NCI-H748 treated with DMSO at 0.1 percent for 48 hours (cell line): Measurements from ENCODE around the gene ALDOA.
"Not testable (repeated sequence)": the region's sequence is repeated elsewhere in the genome, so short reads cannot be mapped to it uniquely, and the experiment has no call there.

Source experiments
- DNase-seq: peaks from one replicate; lab custom pipeline; 2025; lab: John Stamatoyannopoulos, UW

The ALDOA gene

DNA sequence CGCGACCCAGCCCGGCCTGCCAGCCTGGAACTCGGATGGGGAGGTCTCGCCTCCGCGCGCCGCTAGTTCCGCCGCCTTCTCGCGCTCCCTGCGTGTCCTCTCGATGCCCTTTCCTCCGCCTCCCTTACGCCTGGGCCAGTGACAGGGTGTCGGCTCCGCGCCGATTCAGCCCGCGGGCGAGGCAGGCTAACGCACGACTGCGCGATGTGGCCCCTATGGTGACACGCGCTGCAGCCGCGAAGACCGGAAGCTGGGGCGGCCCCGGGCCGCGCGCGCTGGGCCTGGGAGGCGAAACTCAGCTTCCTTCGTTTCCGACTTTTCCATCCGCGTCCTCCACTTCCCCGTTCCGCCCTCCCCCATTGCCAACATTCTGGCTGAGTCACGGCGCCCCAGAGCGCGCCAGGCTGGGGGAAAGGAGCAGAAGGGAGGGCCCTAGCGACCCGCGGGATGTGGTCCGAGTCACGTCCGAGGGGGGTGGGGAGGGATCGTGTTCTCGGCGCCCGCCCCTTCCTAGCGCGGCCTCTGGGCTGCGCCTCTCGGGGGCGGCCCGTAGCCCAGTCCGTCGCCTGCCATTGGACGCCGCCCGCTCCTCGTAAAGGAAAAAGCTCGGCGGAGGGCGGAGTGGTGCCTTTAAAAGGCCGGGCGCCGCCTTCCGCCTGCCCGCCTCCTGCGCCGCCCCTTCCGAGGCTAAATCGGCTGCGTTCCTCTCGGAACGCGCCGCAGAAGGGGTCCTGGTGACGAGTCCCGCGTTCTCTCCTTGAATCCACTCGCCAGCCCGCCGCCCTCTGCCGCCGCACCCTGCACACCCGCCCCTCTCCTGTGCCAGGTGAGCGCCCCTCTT, at the start of gene ALDOA:
TSS of gene ALDOA (plus strand) at position 659 of the 841 bp plus-strand sequence. CDS start 1,138 bp downstream, outside the sequence.
- peak; percentile 85 for DNase-seq

DNA sequence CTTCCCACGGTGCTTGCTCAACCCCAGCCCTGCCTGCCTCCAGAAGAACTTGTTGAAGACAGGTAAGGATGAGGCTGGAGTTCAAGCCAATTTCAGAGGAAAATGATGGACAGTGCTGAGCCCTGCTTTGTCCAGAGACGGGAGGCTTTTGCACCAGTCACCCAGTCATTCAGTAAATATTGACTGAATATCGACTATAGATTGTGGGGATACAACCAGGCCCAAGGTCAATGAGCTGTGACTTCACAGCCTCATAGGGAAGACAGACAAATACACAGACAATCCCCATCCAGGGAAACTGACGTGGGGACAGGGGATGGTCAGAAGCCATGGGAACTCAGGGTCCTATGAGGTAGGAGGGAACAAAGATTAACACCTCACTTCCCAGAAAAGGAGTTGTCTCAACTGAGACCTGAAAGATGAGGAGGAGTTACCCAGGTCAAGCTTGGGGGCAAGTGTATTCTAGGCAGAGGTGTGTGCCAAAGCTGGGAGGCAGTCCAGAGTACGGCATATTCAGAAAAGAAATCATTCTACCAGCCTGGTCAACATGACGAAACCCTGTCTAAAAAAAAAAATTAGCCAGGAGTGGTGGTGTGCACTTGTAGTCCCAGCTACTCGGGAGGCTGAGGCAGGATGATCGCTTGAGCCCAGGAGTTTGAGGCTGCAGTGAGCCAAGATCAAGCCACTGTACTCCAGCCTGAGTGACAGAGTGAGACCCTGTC, 48.8 kb upstream of the ALDOA start:
- no peak for DNase-seq

DNA sequence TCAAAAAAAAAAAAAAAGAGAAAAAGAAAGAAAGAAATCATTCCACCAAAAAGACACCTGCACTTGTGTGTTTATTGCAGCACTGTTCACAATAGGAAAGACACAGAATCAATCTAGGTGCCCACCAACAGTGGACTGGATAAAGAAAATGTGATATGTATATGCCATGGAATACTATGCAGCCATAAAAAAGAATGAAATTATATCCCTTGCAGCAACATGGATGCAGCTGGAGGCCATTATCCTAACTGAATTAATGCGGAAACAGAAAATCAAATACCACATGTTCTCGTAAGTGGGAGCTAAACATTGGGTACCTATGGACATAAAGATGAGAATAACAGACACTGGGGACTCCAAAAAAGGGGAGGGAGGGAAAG, 48.3 kb upstream of the ALDOA start:
- DNase-seq: no peak

DNA sequence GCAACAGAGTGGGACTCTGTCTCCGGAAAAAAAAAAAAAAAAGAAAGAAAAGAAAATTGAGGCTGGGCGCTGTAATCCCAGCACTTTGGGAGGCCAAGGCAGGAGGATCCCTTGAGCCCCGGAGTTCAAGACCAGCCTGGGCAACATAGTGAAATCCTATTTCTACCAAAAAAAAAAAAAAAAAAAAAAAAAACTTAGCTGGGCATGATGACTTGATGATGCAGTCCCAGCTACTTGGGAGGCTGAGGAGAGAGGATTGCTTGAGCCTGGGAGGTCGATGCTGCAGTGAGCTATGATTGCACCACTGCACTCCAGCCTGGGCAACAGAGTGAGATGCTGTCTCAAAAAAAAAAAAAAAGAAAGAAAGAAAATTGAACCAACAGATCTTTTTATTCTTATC, 47.6 kb upstream of the ALDOA start:
- DNase-seq: not testable (repeated sequence)

DNA sequence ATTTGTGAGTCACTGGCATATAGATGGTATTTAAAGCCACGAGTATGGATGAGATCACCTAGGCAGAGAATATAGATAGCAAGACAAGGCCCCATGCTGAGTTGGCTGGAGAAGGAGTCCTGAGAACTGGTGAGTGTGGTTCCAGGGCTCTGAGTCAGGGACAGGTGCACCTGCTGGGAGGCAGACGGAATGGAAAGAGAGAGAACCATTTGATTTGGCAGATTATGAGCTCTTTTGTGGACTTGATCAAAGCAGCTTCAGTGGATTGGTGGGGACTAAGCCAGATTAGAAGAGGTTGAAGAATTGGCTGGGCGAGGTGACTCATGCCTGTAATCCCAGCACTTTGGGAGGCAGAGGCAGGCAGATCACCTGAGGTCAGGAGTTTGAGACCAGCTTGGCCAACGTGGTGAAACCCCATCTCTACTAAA, 46.8 kb upstream of the ALDOA start:
- DNase-seq: no peak

DNA sequence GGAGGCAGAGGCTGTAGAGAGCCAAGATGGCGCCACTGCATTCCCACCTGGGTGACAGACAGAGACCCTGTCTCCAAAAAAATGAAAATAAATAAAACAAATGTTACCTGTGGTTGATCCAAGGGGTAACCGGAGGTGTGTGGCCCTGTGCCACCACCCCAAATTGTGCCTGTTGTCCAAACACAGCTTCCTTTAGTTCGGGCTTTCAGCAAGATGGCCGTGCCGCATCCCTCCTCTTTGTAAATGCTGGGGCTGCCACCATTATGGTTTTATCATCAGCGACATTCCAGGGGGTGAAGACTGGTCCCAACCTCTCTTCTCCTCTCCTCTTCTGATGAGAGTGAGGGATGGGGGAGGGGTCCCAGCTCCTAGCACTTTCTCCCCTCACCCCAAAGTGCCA, 42.7 kb upstream of the ALDOA start, which contains the start of gene C16orf92:
TSS of gene C16orf92 (plus strand) at position 312 of the 400 bp plus-strand sequence. CDS start 143 bp downstream, outside the sequence.
- no peak for DNase-seq

DNA sequence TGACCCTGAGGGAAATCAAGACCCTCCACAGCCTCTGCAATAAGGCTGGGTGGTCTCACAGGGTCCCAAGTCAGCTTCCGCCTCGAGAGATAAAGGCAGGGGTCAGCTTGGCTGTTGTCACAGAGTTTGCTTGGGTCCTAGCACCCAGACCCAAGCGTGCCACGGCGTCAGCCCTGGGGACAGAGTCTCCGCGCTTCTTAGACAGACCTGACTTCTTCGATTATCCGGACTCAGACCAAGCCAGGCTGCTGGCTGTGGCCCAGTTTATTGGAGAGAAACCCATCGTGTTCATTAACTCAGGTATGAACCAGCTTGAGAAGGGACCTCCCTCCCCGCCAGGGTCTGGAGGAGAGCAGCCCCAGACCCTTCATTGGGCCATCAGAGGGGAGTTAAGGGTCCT, 42.0 kb upstream of the ALDOA start:
- DNase-seq: no peak

DNA sequence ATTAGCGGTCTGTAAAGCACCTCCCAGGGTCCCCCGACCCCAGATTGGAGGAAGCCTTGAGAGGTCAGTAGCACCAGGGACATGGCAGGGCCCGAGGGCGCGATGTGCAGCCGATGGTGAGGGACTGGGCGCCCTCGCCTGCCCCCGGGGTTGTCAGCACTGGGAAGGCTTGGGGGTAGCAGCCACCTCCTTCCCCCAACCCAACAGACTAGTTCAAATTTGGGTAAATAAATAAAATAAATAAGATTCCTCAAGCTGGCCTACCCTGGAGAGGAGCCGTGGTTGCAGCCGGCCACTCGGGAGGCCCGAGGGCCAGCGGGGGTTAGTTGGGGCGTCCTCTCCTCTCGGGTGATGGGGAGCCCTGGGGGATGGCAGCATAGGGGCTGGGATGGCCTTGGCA, 41.1 kb upstream of the ALDOA start:
- DNase-seq: no peak

DNA sequence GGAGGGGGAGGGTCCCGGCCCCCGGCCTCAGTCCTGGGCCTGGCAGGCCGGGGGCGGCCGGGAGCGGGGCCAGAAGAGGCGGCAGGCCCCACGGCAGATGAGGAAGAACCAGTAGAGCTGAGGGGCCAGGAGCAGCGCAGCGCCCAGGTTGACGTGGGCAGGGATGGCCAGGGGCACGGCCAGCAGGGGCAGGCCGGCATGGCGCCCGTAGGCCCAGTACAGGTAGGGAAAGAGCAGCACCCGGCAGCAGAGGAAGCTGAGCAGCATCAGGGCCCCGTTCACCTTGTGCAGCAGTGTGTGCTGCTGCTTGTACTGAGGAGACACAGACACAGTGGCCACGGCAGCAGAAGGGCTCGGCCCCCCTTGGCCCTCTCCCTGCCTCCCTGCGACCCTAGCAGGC, 40.4 kb upstream of the ALDOA start:
- no peak for DNase-seq

DNA sequence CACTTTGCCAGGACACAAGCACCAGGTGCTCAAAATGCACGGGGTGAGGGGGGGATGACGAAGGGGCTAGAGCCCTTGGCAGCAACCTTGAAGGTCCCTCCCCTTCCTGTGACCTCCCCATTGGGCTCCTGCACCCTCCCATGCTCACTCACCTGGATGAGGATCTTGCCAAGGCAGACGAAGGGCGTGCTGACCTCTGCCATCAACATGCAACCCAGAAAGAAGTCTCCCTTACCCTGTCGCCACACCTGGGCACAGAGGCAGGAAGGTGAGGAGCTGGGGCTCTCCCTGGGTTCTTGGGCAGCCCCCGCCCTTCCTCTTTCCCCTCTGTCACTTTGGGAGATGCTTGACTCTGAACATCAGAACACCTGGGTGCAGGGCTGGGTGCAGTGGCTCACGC, 40.0 kb upstream of the ALDOA start:
- no peak for DNase-seq

DNA sequence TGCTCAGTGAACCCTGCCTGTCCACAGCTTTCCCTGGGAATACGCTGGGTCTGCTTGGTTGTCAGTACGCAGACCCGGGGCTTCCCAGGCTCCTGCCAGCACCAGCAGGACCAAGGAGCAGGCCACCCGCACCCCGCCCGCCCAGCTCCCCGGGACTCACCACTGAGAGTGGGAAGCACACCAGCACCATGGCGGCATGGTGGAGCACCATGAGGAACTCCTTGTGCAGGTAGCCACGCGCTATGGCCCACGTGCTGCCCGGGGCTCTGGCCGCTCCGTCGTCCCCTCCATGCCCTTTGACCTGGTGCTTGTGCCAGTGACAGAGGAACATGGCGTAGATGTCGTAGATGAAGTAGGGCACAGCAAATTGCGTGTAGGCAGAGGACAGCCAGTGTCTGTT, 39.1 kb upstream of the ALDOA start:
- no peak for DNase-seq

DNA sequence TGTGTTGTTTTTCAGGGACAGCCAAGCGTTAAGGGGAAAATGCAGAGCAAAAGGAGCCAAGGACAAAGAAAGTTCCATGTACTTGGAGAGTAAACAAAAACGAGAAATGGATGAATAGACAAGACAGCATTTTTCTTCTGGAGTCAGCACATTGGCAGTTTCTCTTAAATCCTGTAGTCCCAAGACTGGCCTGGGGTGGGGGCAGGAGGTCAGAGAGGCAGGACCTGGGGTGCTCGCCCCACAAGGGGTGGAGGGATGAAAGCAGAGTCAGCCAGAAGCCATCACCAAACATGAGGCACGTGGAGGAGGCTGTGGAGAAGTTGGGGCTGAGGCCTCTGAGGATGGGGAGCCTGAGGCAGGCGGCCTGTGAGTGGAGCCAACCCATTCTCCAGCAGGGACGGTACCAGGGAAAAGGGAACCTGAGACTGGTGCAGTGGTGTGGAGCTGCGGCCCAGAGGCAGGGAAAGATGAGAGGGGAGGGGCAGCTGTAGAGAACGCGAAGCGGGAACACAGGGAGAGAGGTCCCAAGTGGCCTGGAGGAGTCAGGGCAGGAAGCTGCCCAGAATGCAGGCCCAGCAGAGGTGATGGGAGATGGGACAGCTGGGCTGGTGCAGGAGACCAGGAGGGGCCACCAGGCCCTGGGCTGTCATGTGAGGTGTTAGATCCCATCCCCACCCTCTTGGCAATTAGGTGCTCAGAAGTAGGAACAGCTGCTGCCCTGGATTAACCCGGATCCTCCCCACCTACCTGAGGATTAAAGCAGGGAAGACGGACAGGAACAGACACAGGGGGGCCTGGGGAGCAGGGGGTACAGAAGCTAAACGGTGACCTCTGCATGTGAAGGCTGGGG, 37.7 kb upstream of the ALDOA start:
- DNase-seq: no peak

DNA sequence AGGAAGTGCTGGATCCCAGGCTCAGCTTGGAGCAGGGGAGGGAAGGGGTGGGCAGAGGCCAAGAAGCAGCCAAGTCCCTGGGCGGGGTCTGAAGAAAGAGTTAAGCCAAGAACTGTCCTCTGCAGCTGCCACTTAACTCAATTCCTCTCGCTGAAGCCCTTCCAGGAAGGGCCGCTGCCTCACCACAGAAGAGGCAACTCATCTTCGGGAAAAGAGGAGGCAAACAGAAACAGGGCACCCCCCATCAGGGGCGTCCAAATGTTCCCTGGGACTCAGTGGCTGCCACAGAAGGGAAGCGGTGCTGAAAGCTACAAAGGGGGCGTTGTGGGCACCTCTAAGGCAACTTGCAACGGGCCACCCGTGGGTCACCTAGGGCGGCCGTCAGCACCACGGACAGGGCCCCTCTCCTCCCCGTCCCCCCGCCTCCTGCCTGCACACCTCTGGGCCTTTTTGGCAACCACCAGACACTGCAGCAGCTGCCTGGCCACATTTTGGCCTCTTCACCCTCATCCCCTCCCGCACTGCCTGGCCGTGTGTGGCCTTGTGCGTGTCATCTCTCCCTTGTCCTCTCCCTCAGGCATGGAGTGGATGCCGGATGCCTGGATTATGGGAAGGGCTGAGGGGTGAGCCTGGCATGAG, 37.0 kb upstream of the ALDOA start:
- no peak for DNase-seq

DNA sequence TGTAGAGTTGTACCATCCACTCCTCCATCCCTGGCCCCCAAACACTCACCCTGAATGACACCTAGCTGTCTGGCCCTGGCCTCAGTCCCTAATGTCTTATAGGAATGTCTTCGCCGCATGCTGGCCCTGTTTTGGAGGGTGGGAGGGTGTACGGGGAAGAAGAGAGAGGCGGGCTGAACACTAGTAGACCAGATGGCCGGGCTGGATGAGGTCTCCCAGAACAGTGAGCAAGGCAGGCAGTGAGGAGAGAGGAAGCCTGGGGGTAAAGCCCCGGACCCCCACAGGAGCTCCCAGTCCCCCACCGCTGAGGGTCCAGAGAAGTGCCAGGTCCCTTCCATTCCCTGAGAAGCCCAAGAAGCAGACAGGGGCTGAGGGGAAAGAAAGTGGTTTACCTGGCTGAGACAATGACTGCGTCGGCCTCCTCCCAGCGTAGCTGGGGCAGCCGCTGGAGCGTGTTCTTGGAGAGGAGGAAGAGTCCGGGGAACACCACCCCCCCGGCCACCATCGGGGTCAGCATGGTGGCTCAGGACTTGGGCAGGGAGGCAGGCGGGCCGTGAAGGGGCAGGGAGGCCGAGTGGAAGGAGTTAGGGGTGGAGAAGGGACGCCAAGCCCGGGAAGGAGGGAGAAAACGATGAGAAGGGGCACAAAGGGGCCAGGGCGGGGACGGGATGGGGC, 35.4 kb upstream of the ALDOA start:
- no peak for DNase-seq

DNA sequence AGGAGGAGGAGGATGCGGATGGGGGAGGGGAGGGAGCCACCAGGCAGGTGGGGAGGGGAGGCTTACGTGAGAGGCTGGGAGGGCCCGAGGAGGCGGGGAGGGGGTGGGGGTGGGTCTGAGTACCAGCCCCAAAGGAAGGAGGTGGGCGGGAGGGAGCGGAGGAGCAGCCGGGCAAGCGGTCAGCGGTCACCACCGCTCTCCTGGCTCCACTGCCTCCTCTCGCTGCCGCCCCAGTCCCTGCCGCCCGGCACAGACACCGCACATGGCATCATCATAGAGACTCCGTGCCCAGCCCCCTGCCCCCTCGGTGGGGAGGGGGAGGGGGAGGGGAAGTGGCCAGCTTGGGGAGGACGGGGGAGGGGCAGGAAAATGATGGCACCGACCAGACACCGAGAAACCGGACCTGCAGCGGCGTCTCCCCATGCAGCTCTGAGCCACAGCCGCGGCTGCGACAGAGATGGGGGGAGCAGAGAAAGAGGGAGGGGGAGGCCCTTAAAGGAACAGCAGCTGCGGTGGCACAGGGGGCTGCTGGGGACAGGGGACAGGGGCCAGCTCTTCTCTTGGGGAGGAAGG, 34.6 kb upstream of the ALDOA start, which contains the start of gene TLCD3B:
TSS of gene TLCD3B (minus strand) at position 431 of the 573 bp plus-strand sequence. CDS start 744 bp downstream, outside the sequence.
- DNase-seq: no peak

DNA sequence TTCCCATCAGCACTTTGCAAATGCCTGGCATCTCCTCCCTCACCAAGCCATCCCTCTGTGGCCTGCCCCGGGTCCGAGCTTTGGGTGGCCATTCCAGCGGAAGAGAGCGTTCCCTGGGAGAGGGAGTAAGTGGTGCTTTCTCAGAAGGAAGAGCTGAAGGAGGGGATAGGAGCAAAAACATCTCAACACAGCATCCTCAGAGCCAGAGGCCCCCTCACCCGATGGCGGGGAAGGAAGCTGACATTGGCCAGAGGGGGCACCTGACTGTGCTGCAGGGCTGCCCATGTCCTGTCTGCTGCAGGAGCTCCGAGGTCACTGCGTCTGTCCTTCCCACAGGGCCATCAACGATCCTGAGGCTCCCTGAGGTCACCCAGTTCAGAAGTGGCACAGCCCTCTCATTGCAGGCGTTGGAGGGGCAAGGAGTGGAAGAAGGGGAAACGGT, 34.1 kb upstream of the ALDOA start:
- DNase-seq: no peak

DNA sequence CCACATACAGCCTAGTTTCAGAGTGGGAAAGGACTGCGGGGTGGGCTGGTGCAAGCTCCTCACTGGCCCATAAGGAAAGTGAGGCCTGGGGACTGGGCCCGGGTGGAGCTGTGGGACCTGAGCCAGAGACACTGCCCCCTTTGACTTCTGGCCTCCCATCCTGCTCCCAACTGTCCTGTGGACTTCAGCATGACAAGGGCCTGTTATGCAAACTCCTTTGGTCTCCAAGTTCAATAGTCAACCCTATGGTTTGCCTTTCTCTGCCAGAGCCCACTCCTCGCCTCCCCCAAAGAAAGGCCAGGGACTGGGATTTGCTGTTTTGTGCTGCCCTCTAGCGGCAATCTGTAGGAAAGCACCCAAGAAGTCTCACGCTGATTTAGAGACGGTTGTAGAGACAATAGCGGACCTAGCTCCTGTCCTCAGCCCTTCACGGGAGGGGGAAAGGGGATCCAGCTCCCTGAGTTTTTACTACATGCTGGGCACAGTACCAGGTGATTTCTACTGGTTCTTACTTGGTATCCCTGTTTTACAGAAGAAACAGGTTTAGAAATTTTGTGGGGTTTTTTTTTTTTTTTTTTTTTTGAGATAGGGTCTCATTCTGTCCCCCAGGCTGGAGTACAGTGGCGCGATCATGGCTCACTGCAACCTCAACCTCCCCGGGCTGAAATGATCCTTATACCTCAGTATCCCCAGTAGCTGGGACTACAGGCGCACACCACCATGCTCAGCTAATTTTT, 33.3 kb upstream of the ALDOA start:
- peak; percentile 69 for DNase-seq

DNA sequence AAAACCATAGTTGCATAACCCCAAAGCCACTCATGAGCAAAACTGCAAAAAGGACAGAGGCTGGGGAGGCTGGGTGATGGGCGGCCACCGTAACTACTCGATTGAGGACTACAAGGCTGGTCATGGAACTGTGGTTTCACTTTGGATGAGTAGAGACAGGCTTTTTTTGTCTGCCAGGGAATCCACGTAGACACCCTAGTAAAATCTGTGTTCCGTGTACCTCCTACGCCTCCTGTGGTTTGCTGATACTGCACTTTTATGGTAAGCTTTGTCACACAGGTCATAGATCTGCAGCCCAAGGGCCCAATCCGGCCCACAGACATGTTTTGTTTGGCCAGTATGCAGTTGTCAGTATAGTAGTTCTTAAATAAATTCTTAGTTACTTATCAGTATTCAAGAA, 32.3 kb upstream of the ALDOA start:
- DNase-seq: no peak

DNA sequence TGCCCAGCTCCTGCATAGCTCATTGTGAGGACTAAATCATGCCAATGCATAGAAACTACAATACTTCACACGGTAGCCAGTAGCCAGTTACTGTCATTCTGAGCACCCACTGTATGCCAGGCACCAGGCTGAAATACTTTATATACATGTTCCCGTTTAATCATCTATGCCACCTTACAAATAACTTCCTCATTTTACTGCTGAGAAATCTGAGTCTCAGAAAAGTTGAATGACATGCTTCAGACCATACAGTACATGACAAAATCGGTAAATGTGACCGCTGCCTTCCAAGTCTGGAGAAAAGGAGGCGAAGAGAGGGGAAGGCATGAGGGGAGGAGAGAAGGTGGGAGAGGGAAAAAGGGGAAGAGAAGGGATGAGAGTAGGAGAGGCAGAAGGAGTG, 25.3 kb upstream of the ALDOA start:
- DNase-seq: no peak

DNA sequence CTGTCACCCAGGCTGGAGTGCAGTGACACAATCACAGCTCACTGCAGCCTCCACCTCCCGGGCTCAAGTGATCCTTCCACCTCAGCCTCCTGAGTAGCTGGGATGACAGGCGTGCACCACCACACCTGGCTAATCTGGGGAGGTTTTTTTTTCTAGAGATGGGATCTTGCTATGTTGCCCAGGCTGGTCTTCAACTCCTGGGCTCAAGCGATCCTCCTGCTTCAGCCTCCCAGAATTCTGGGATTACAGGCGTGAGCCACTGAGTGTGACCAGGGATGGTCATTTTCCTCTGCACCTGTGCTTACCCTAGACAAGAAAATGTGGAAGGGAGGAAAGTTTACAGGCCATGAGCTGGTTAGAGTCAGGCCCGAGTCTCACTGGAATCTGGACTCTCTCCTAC, 24.9 kb upstream of the ALDOA start:
- DNase-seq: not testable (repeated sequence)
